GM23338 (cell line): ENCODE measurements around the gene S100A7. TPM values are rescaled to one million over a fixed set of nuclear protein-coding genes. Genes with fewer than 3 reads are reported as not detected.

ENCODE experiments used
- ATAC-seq: fragments of 200-7000 bp; cut with Tn5 transposase; 3 replicates; pipeline ENCODE4 v1.9.1; 2020
- DNase-seq: peaks from one replicate; pipeline ENCODE4 v3.0.0-alpha.2; 2015; ENCODE audit warnings: low spot score
- H2AFZ ChIP-seq: fragments of 200-600 bp; sonication (generic); 2 replicates; pipeline ENCODE4 v1.8.0; 2016; ENCODE audit warnings: antibody characterized with exemption, mild to moderate bottlenecking, moderate library complexity
- H3F3A ChIP-seq: fragments of 200-600 bp; sonication (generic); replicated peaks from 2 replicates; pipeline ENCODE4 v1.8.0; 2017; ENCODE audit warnings: antibody characterized with exemption, mixed run types, low read depth
- H3K27ac ChIP-seq: fragments of 200-600 bp; sonication (generic); 2 replicates; pipeline ENCODE4 v1.6.1; 2016; ENCODE audit warnings: low read depth
- H3K27me3 ChIP-seq: fragments of 200-600 bp; sonication (generic); 2 replicates; pipeline ENCODE4 v1.8.0; 2016; ENCODE audit warnings: mild to moderate bottlenecking, mixed run types, moderate library complexity; ENCODE audit not compliant: insufficient read depth
- H3K36me3 ChIP-seq: fragments of 200-600 bp; sonication (generic); 2 replicates; pipeline ENCODE4 v1.8.0; 2016; ENCODE audit warnings: mild to moderate bottlenecking; ENCODE audit not compliant: insufficient read depth
- H3K4me1 ChIP-seq: fragments of 200-600 bp; sonication (generic); 2 replicates; pipeline ENCODE4 v1.8.0; 2016; ENCODE audit warnings: mild to moderate bottlenecking, moderate library complexity; ENCODE audit not compliant: insufficient read depth
- H3K4me2 ChIP-seq: fragments of 200-600 bp; sonication (generic); 2 replicates; pipeline ENCODE4 v1.7.1; 2017; ENCODE audit warnings: mixed run types
- H3K4me3 ChIP-seq: fragments of 200-600 bp; sonication (generic); 2 replicates; pipeline ENCODE4 v1.6.1; 2016; ENCODE audit warnings: mixed run types
- H3K79me2 ChIP-seq: fragments of 200-600 bp; sonication (generic); replicated peaks from 2 replicates; pipeline ENCODE4 v1.8.0; 2017; ENCODE audit warnings: mild to moderate bottlenecking; ENCODE audit not compliant: insufficient read depth
- H3K9me2 ChIP-seq: fragments of 200-600 bp; sonication (generic); 2 replicates; pipeline ENCODE4 v1.8.0; 2017; ENCODE audit not compliant: insufficient read depth
- H4K20me1 ChIP-seq: fragments of 200-600 bp; sonication (generic); replicated peaks from 2 replicates; pipeline ENCODE4 v1.8.0; 2017; ENCODE audit warnings: mild to moderate bottlenecking; ENCODE audit not compliant: insufficient read depth
- H3K27ac Mint-ChIP-seq: 2 replicates; pipeline ENCODE4 v1.8.0; 2020; ENCODE audit warnings: inconsistent platforms, mild to moderate bottlenecking, moderate library complexity, mixed read lengths
- H3K27me3 Mint-ChIP-seq: 3 replicates; pipeline ENCODE4 v1.8.0; 2022; ENCODE audit warnings: low read depth, mild to moderate bottlenecking, moderate library complexity, mixed read lengths, inconsistent platforms; ENCODE audit not compliant: insufficient read depth, poor library complexity
- H3K36me3 Mint-ChIP-seq: 3 replicates; pipeline ENCODE4 v1.8.0; 2021; ENCODE audit warnings: low read depth, mild to moderate bottlenecking, inconsistent platforms, moderate library complexity, mixed read lengths
- H3K4me1 Mint-ChIP-seq: 3 replicates; pipeline ENCODE4 v1.8.0; 2020; ENCODE audit warnings: mild to moderate bottlenecking, inconsistent platforms, mixed read lengths
- H3K4me3 Mint-ChIP-seq: 3 replicates; pipeline ENCODE4 v1.8.0; 2021; ENCODE audit warnings: moderate library complexity, mild to moderate bottlenecking, inconsistent platforms, mixed read lengths
- H3K9me3 Mint-ChIP-seq: 3 replicates; pipeline ENCODE4 v1.8.0; 2020; ENCODE audit warnings: moderate library complexity, mild to moderate bottlenecking, inconsistent platforms, mixed read lengths
- EZH2 ChIP-seq: fragments of 200-600 bp; sonication (generic); IDR thresholded peaks from one replicate; pipeline ENCODE4 v1.8.0; 2017; ENCODE audit warnings: antibody characterized with exemption, mild to moderate bottlenecking, low read depth; ENCODE audit not compliant: unreplicated experiment
- JUNB ChIP-seq: IDR thresholded peaks from one replicate; pipeline ENCODE4 v1.6.1; 2016; ENCODE audit warnings: antibody characterized with exemption; ENCODE audit not compliant: unreplicated experiment
- NANOG ChIP-seq: IDR thresholded peaks from 2 replicates; pipeline ENCODE4 v1.6.1; 2016; ENCODE audit warnings: antibody characterized with exemption, borderline replicate concordance
- REST ChIP-seq: IDR thresholded peaks from one replicate; pipeline ENCODE4 v1.6.1; 2018; ENCODE audit warnings: antibody characterized with exemption; ENCODE audit not compliant: unreplicated experiment
- STAT1 ChIP-seq: IDR thresholded peaks from one replicate; pipeline ENCODE4 v1.6.1; 2016; ENCODE audit warnings: antibody characterized with exemption; ENCODE audit not compliant: unreplicated experiment
- ZNF462 ChIP-seq: fragments of 250-450 bp; sonication (Bioruptor Pico); IDR thresholded peaks from 2 replicates; pipeline ENCODE4 v1.5.0; 2020; ENCODE audit warnings: mild to moderate bottlenecking, moderate library complexity
- polyA plus RNA-seq: library from polyadenylated mRNA; unstranded; fragments of >200 nt; fragmentation: Nextera tagmentation; extraction: Ambion mirVana; gene quantifications from 2 replicates; pipeline ENCODE4 v1.2.1, GENCODE V29; 2016
- total RNA-seq: library from RNA; depleted of rRNA; stranded (reverse); fragments of >200 nt; shearing (Covaris generic); gene quantifications from 2 replicates; pipeline ENCODE4 v1.2.3, GENCODE V29; 2014

S100A7 gene
- total and polyA plus RNA-seq, 2 experiments from 2014 or later: not detected

GRCh38 chr1:153495536-153495935 is 35.1 kb upstream of the S100A7 start (continued):
- no peak for TF ChIP-seq REST
- no peak for TF ChIP-seq ZNF462 (CRISPR knock-in tag)
- no peak for TF ChIP-seq EZH2
- no peak for TF ChIP-seq JUNB
- no peak for TF ChIP-seq STAT1

GRCh38 chr1:153494976-153495535 is 34.6 kb upstream of the S100A7 start:
- DNase-seq: peak; percentile 99
- peak; percentile 97 for ATAC-seq
- Mint-ChIP-seq H3K36me3 (no peaks in the 10 kb centered on the region), H3K27ac (peak overlapping the region; percentile 30; the same call in 1 of the 2 replicates), H3K4me3 (no peak overlapping the region), H3K4me1 (peaks cover 35% of the 10 kb centered on the region), H3K27me3 (peaks cover 2% of the 10 kb centered on the region), H3K9me3 (no peaks in the 10 kb centered on the region)
- Histone ChIP-seq H3F3A (no peaks in the 10 kb centered on the region), H3K79me2 (no peaks in the 10 kb centered on the region), H3K27ac (no peak overlapping the region), H2AFZ (peak overlapping the region; percentile 89), H3K4me1 (peaks cover 5% of the 10 kb centered on the region), H3K36me3 (no peaks in the 10 kb centered on the region), H3K4me3 (no peak overlapping the region), H3K9me2 (no peaks in the 10 kb centered on the region), H3K4me2 (no peak overlapping the region), H4K20me1 (no peaks in the 10 kb centered on the region), H3K27me3 (no peaks in the 10 kb centered on the region)
- no peak for TF ChIP-seq NANOG
- no peak for TF ChIP-seq STAT1
